Vagina (tissue), 2 donors: Measurements from ENCODE around the gene PPM1E. TPM values are rescaled to one million over a fixed set of nuclear protein-coding genes. Genes with fewer than 3 reads are reported as not detected.

Source experiments
- DNase-seq, 2 donors: peaks; one replicate each; pipeline ENCODE4 v3.0.0-alpha.2; 2017; ENCODE audit errors: extremely low spot score in 2 of 2
- H3K27ac ChIP-seq: fragments of 200-600 bp; sonication (generic); one replicate; pipeline ENCODE4 v1.5.1; 2019
- H3K27me3 ChIP-seq: fragments of 200-600 bp; sonication (generic); one replicate; pipeline ENCODE4 v1.5.1; 2019
- H3K36me3 ChIP-seq, 2 donors: fragments of 200-600 bp; sonication (generic); one replicate each; pipeline ENCODE4 v1.5.1; 2017 to 2019
- H3K4me1 ChIP-seq: fragments of 200-600 bp; sonication (generic); one replicate; pipeline ENCODE4 v1.5.1; 2019
- H3K4me3 ChIP-seq, 2 donors: fragments of 200-600 bp; sonication (generic); 1 replicate in 1 of 2; 2 replicates in 1 of 2; pipeline ENCODE4 v1.5.1; 2016 to 2019
- H3K9me3 ChIP-seq: fragments of 200-600 bp; sonication (generic); one replicate; pipeline ENCODE4 v1.5.1; 2019
- POLR2A ChIP-seq, 2 donors: fragments of 450-650 bp; IDR thresholded peaks; one replicate each; pipeline ENCODE4 v1.6.1; 2017; ENCODE audit warnings: antibody characterized with exemption in 2 of 2, mild to moderate bottlenecking in 2 of 2, moderate library complexity in 2 of 2
- POLR2AphosphoS5 ChIP-seq, 2 donors: sonication (generic); formaldehyde crosslinking; IDR thresholded peaks; one replicate each; pipeline ENCODE4 v1.9.0; 2017; ENCODE audit warnings: antibody characterized with exemption in 2 of 2, mild to moderate bottlenecking in 2 of 2, low read depth in 1 of 2; ENCODE audit not compliant: insufficient read depth in 1 of 2
- intact Hi-C: fragments of 100-400 bp; cut with DNase I; formaldehyde crosslinking; loops from one replicate; pipeline ENCODE4 v1.15.1; 2023
- total RNA-seq: library from RNA; depleted of rRNA; stranded (reverse); fragments of >200 nt; gene quantifications from one replicate; pipeline ENCODE4 v1.2.3, GENCODE V29; 2016
- TF ChIP-seq, protein P1 (sequence below), 3 experiments: fragments of 450-650 bp in 2 of 3; fragments of 200-600 bp in 1 of 3; sonication (generic) in 1 of 3; IDR thresholded peaks; one replicate each; pipeline ENCODE4 v1.5.1; 2017 to 2019; ENCODE audit warnings: antibody characterized with exemption in 3 of 3, mild to moderate bottlenecking in 2 of 3, moderate library complexity in 2 of 3

The PPM1E gene
- total RNA-seq, 1 donor from 2014 or later, result 0.25 TPM

DNA sequence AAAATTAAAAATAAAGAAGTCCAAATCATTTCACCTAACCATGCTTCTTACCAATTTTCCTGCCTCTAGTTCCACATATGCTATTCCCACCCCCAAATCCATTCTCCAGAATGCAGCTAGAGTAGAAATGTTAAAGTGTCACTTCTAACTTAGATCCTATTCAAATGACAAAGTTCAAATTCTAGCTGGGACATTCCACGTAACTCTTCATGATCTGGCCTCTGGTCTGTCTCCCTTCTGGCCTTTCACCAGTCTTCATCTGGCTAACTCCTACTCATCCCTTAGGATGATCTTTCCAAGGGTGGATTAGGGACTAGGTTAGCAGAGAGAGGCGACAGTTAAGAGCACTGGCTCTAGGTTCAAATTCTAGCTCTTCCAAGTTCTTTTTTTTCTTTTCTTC is 253.1 kb downstream of the PPM1E start:
- Histone ChIP-seq H3K9me3 (no peaks in the 10 kb centered on the region), H3K27me3 (no peaks in the 10 kb centered on the region), H3K27ac (no peak overlapping the region), H3K4me1 (no peaks in the 10 kb centered on the region), H3K4me3 (no peak overlapping the region), H3K36me3 (peaks cover 0 to 5% of the 10 kb centered on the region in 2 donors)
- no peak for DNase-seq
- TF ChIP-seq POLR2AphosphoS5 (IDR thresholded peaks at IDR 0.05; ENCODE audit: insufficient read depth in 1 of 2, low read depth in 1 of 2) (no peak), POLR2A (IDR thresholded peaks at IDR 0.05) (no peak)
- intact Hi-C loops, result loop anchor here (10.0 kb wide), 1 partner anchor 294 kb away; no protein-coding TSS in a partner anchor

DNA sequence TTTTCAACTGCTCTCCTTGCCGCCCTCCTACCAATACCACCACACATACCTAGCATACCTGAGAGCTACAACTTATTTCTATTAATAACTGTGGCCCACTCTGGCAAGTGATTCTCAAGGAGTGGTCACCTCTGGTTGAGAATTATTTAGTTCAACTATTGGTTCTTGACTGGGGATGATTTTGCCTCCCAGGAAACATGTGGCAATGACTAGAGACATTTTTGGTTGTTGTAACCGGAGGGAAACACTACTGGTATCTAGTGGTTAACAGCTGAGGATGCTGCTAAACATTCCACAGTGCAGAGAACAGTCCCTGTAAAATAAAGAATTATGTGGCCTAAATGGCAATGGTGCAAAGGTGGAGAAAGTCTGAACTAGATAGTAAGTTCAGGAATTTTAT is 254.4 kb downstream of the PPM1E start:
- H3K36me3 ChIP-seq, result peaks cover 0 to 5% of the 10 kb centered on the region in 2 donors
- no peak overlapping the region for H3K4me3 ChIP-seq
- H3K9me3 ChIP-seq, result no peaks in the 10 kb centered on the region
- intact Hi-C loops, result loop anchor here (2.0 kb wide), 1 partner anchor 489 kb away; no protein-coding TSS in a partner anchor
- TF ChIP-seq POLR2A (IDR thresholded peaks at IDR 0.05), result no peak
- TF ChIP-seq POLR2AphosphoS5 (IDR thresholded peaks at IDR 0.05; ENCODE audit: insufficient read depth in 1 of 2, low read depth in 1 of 2), result no peak
- TF ChIP-seq, protein P1, sequence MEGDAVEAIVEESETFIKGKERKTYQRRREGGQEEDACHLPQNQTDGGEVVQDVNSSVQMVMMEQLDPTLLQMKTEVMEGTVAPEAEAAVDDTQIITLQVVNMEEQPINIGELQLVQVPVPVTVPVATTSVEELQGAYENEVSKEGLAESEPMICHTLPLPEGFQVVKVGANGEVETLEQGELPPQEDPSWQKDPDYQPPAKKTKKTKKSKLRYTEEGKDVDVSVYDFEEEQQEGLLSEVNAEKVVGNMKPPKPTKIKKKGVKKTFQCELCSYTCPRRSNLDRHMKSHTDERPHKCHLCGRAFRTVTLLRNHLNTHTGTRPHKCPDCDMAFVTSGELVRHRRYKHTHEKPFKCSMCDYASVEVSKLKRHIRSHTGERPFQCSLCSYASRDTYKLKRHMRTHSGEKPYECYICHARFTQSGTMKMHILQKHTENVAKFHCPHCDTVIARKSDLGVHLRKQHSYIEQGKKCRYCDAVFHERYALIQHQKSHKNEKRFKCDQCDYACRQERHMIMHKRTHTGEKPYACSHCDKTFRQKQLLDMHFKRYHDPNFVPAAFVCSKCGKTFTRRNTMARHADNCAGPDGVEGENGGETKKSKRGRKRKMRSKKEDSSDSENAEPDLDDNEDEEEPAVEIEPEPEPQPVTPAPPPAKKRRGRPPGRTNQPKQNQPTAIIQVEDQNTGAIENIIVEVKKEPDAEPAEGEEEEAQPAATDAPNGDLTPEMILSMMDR (IDR thresholded peaks at IDR 0.05), result no peak
- H3K27ac ChIP-seq, result no peak overlapping the region
- no peaks in the 10 kb centered on the region for H3K4me1 ChIP-seq
- DNase-seq, result no peak
- no peaks in the 10 kb centered on the region for H3K27me3 ChIP-seq

GRCh38 chr17:59011975-59012374 is 256.3 kb downstream of the PPM1E start:
- peaks cover 0 to 5% of the 10 kb centered on the region in 2 donors for H3K36me3 ChIP-seq
- TF ChIP-seq, protein P1 (IDR thresholded peaks at IDR 0.05), result no peak
- TF ChIP-seq POLR2AphosphoS5 (IDR thresholded peaks at IDR 0.05; ENCODE audit: insufficient read depth in 1 of 2, low read depth in 1 of 2) (no peak), POLR2A (IDR thresholded peaks at IDR 0.05) (no peak)
- intact Hi-C loops, result loop anchor here (2.0 kb wide), 1 partner anchor 491 kb away; no protein-coding TSS in a partner anchor
- no peaks in the 10 kb centered on the region for H3K9me3 ChIP-seq
- no peaks in the 10 kb centered on the region for H3K27me3 ChIP-seq
- no peaks in the 10 kb centered on the region for H3K4me1 ChIP-seq
- H3K4me3 ChIP-seq, result no peak overlapping the region
- no peak overlapping the region for H3K27ac ChIP-seq
- no peak for DNase-seq

GRCh38 chr17:59018019-59018418 is 262.4 kb downstream of the PPM1E start:
- Histone ChIP-seq H3K4me1 (no peaks in the 10 kb centered on the region), H3K9me3 (no peaks in the 10 kb centered on the region), H3K4me3 (no peak overlapping the region), H3K27ac (no peak overlapping the region), H3K27me3 (no peaks in the 10 kb centered on the region), H3K36me3 (peaks cover 0 to 6% of the 10 kb centered on the region in 2 donors)
- no peak for DNase-seq
- intact Hi-C loops, result no loop called here
- TF ChIP-seq, protein P1 (IDR thresholded peaks at IDR 0.05), result no peak
- no peak for TF ChIP-seq POLR2AphosphoS5 (IDR thresholded peaks at IDR 0.05; ENCODE audit: insufficient read depth in 1 of 2, low read depth in 1 of 2)
- no peak for TF ChIP-seq POLR2A (IDR thresholded peaks at IDR 0.05)

DNA sequence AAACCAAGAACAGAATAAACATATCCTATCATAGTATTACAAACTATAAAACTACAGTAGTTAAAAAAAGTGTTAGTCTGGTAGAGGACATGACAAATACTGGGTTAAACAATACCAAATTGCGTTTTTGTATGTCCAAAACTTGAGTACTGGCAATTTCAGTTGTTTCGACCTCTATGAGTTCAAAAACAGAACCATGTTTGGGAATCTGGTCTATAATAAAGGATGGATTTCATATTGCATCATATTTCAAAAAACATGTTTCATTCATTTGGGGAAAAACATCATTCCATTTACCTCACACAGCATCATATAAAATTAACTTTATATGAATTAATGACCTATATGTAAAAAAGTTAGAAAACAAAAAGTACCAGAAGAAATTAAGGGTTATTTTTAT is 269.3 kb downstream of the PPM1E start:
- Histone ChIP-seq H3K4me3 (no peak overlapping the region), H3K9me3 (no peaks in the 10 kb centered on the region), H3K27ac (no peak overlapping the region), H3K36me3 (peaks cover 0 to 4% of the 10 kb centered on the region in 2 donors), H3K27me3 (no peaks in the 10 kb centered on the region), H3K4me1 (peaks cover 18% of the 10 kb centered on the region)
- intact Hi-C loops, result no loop called here
- TF ChIP-seq POLR2A (IDR thresholded peaks at IDR 0.05) (no peak), POLR2AphosphoS5 (IDR thresholded peaks at IDR 0.05; ENCODE audit: insufficient read depth in 1 of 2, low read depth in 1 of 2) (no peak)
- TF ChIP-seq, protein P1 (IDR thresholded peaks at IDR 0.05), result no peak
- DNase-seq, result no peak
